Smooth muscle cell (in vitro differentiated cells): ENCODE measurements around the gene ANXA8. TPM values are rescaled to one million over a fixed set of nuclear protein-coding genes. Genes with fewer than 3 reads are reported as not detected.

ENCODE experiments used
- DNase-seq: peaks from one replicate; lab custom pipeline; 2025; ENCODE audit not compliant: unreplicated experiment; lab: John Stamatoyannopoulos, UW
- H2AFZ ChIP-seq: fragments of 200-600 bp; sonication (generic); 2 replicates; pipeline ENCODE4 v1.6.0; 2016; ENCODE audit warnings: antibody characterized with exemption, low read depth, mild to moderate bottlenecking
- H3F3A ChIP-seq: fragments of 200-600 bp; sonication (generic); 2 replicates; pipeline ENCODE4 v1.6.0; 2017; ENCODE audit warnings: antibody characterized with exemption, low read depth
- H3K27ac ChIP-seq: fragments of 200-600 bp; sonication (generic); 2 replicates; pipeline ENCODE4 v1.5.1; 2016; ENCODE audit warnings: low read depth, mild to moderate bottlenecking
- H3K27me3 ChIP-seq: fragments of 200-600 bp; sonication (generic); 2 replicates; pipeline ENCODE4 v1.6.1; 2016; ENCODE audit warnings: low read depth, mild to moderate bottlenecking
- H3K36me3 ChIP-seq: fragments of 200-600 bp; sonication (generic); 2 replicates; pipeline ENCODE4 v1.5.1; 2016; ENCODE audit warnings: low read depth
- H3K4me1 ChIP-seq: fragments of 200-600 bp; sonication (generic); 2 replicates; pipeline ENCODE4 v1.5.1; 2016; ENCODE audit warnings: low read depth
- H3K4me2 ChIP-seq: fragments of 200-600 bp; sonication (generic); 2 replicates; pipeline ENCODE4 v1.6.0; 2016; ENCODE audit warnings: mild to moderate bottlenecking
- H3K4me3 ChIP-seq: fragments of 200-600 bp; sonication (generic); 2 replicates; pipeline ENCODE4 v1.5.1; 2016; ENCODE audit warnings: mild to moderate bottlenecking
- H3K79me2 ChIP-seq: fragments of 200-600 bp; sonication (generic); 2 replicates; pipeline ENCODE4 v1.6.0; 2016; ENCODE audit warnings: low read depth, mild to moderate bottlenecking
- H3K9ac ChIP-seq: fragments of 200-600 bp; sonication (generic); 2 replicates; pipeline ENCODE4 v1.6.0; 2016; ENCODE audit warnings: low read depth
- H3K9me3 ChIP-seq: fragments of 200-600 bp; sonication (generic); replicated peaks from 2 replicates; pipeline ENCODE4 v1.5.1; 2016; ENCODE audit warnings: low read depth
- H4K20me1 ChIP-seq: fragments of 200-600 bp; sonication (generic); 2 replicates; pipeline ENCODE4 v1.6.0; 2016; ENCODE audit warnings: low read depth
- CTCF ChIP-seq: fragments of 200-600 bp; sonication (generic); IDR thresholded peaks from 2 replicates; pipeline ENCODE4 v1.5.1; 2017; ENCODE audit warnings: borderline replicate concordance, mild to moderate bottlenecking, antibody characterized with exemption; ENCODE audit not compliant: insufficient read depth, poor library complexity, severe bottlenecking
- WGBS: methylation state at CpG from one replicate; pipeline ENCODE4 v1.1.7; 2016; ENCODE audit warnings: low lambda C conversion rate; 5-methylcytosine and 5-hydroxymethylcytosine counted together
- polyA plus RNA-seq: library from polyadenylated mRNA; unstranded; fragments of >200 nt; fragmentation: Nextera tagmentation; extraction: Ambion mirVana; gene quantifications from 2 replicates; pipeline ENCODE4 v1.2.1, GENCODE V29; 2016
- total RNA-seq: library from RNA; depleted of rRNA; stranded (reverse); fragments of >200 nt; gene quantifications from 2 replicates; pipeline ENCODE4 v1.2.3, GENCODE V29; 2014

The ANXA8 gene
- total and polyA plus RNA-seq, 2 experiments from 2014 or later: 17.1 to 55.1 TPM

GRCh38 chr10:47424231-47424630 is 59.7 kb downstream of the ANXA8 start:
- Histone ChIP-seq H3K27ac (no peak overlapping the region), H3K4me3 (no peak overlapping the region), H3K36me3 (no peaks in the 10 kb centered on the region), H3K4me1 (no peaks in the 10 kb centered on the region), H2AFZ (no peak overlapping the region), H3K79me2 (no peaks in the 10 kb centered on the region), H3F3A (no peaks in the 10 kb centered on the region), H3K9ac (no peak overlapping the region), H4K20me1 (no peaks in the 10 kb centered on the region), H3K9me3 (no peaks in the 10 kb centered on the region), H3K4me2 (no peak overlapping the region), H3K27me3 (no peaks in the 10 kb centered on the region)
- no peak for DNase-seq
- no peak for TF ChIP-seq CTCF
- 78% methylated on average over 8 of the region's 8 CpGs for WGBS

- no peaks in the 10 kb centered on the region for H3F3A ChIP-seq
- H3K27ac ChIP-seq: no peak overlapping the region
- no peaks in the 10 kb centered on the region for H3K79me2 ChIP-seq
- H2AFZ ChIP-seq: no peak overlapping the region
- H3K36me3 ChIP-seq: no peaks in the 10 kb centered on the region
- no peak for TF ChIP-seq CTCF
- H3K4me1 ChIP-seq: no peaks in the 10 kb centered on the region
- no peak for DNase-seq
- H4K20me1 ChIP-seq: no peaks in the 10 kb centered on the region
- H3K27me3 ChIP-seq: no peaks in the 10 kb centered on the region
- no peak overlapping the region for H3K4me2 ChIP-seq
- no peaks in the 10 kb centered on the region for H3K9me3 ChIP-seq
- no peak overlapping the region for H3K4me3 ChIP-seq
- WGBS: 87% methylated on average over 4 of the region's 4 CpGs
- H3K9ac ChIP-seq: no peak overlapping the region
These were observed 60.4 kb downstream of the ANXA8 start for GRCh38 chr10:47423476-47423875.

GRCh38 chr10:47421057-47421952 is 62.6 kb downstream of the ANXA8 start:
- no peaks in the 10 kb centered on the region for H3K4me1 ChIP-seq
- whole genome bisulfite sequencing: 44% methylated on average over 7 of the region's 7 CpGs
- H3K36me3 ChIP-seq: no peaks in the 10 kb centered on the region
- DNase-seq: no peak
- peak overlapping the region; percentile 81 for H3K27ac ChIP-seq
- no peak for TF ChIP-seq CTCF
- no peaks in the 10 kb centered on the region for H4K20me1 ChIP-seq
- H3K27me3 ChIP-seq: no peaks in the 10 kb centered on the region
- no peaks in the 10 kb centered on the region for H3K9me3 ChIP-seq
- H3K4me2 ChIP-seq: peak overlapping the region; percentile 22
- no peaks in the 10 kb centered on the region for H3F3A ChIP-seq
- H2AFZ ChIP-seq: no peak overlapping the region
- no peaks in the 10 kb centered on the region for H3K79me2 ChIP-seq
- peak overlapping the region; percentile 4 for H3K9ac ChIP-seq
- no peak overlapping the region for H3K4me3 ChIP-seq
